Neural cell (in vitro differentiated cells): ENCODE measurements around the gene EGFL7. TPM values are rescaled to one million over a fixed set of nuclear protein-coding genes. Genes with fewer than 3 reads are reported as not detected.

Experiments used
- H2AFZ ChIP-seq: fragments of 200-600, 300-800 bp; sonication (generic), shearing (Covaris generic); 2 replicates; pipeline ENCODE4 v1.6.0; 2014; ENCODE audit warnings: low read depth, mild to moderate bottlenecking, antibody characterized with exemption, low read length, moderate library complexity
- H3F3A ChIP-seq: fragments of 200-600 bp; shearing (Covaris generic); 2 replicates; pipeline ENCODE4 v1.6.1; 2016; ENCODE audit warnings: mild to moderate bottlenecking, moderate library complexity, mixed read lengths, antibody characterized with exemption, low read length; ENCODE audit not compliant: insufficient read depth, poor library complexity, severe bottlenecking
- H3K27ac ChIP-seq: fragments of 200-600, 300-800 bp; sonication (generic), shearing (Covaris generic); 2 replicates; pipeline ENCODE4 v1.5.1; 2014; ENCODE audit warnings: mild to moderate bottlenecking, low read length, moderate library complexity
- H3K27me3 ChIP-seq: fragments of 300-800, 200-600 bp; sonication (generic), shearing (Covaris generic); 2 replicates; pipeline ENCODE4 v1.6.0; 2014; ENCODE audit warnings: mild to moderate bottlenecking, low read depth, low read length, moderate library complexity; ENCODE audit not compliant: insufficient read depth
- H3K36me3 ChIP-seq: fragments of 300-800, 200-600 bp; sonication (generic), shearing (Covaris generic); 2 replicates; pipeline ENCODE4 v1.5.1; 2014; ENCODE audit warnings: mild to moderate bottlenecking, antibody characterized with exemption, low read length, moderate library complexity; ENCODE audit not compliant: insufficient read depth
- H3K4me2 ChIP-seq: fragments of 300-800, 200-600 bp; sonication (generic), shearing (Covaris generic); 2 replicates; pipeline ENCODE4 v1.6.0; 2014; ENCODE audit warnings: mild to moderate bottlenecking, low read length
- H3K4me3 ChIP-seq: fragments of 300-800, 200-600 bp; sonication (generic), shearing (Covaris generic); 2 replicates; pipeline ENCODE4 v1.5.1; 2014; ENCODE audit warnings: mild to moderate bottlenecking, low read length, moderate library complexity
- H3K79me2 ChIP-seq: fragments of 200-600 bp; shearing (Covaris generic); replicated peaks from 2 replicates; pipeline ENCODE4 v1.6.0; 2014; ENCODE audit warnings: mild to moderate bottlenecking, low read length, moderate library complexity; ENCODE audit not compliant: insufficient read depth
- H3K9ac ChIP-seq: fragments of 300-800, 200-600 bp; sonication (generic), shearing (Covaris generic); 2 replicates; pipeline ENCODE4 v1.6.1; 2016; ENCODE audit warnings: mild to moderate bottlenecking, low read length, mixed read lengths
- H3K9me2 ChIP-seq: fragments of 200-600 bp; shearing (Covaris generic); 2 replicates; pipeline ENCODE4 v1.6.1; 2016; ENCODE audit warnings: mild to moderate bottlenecking, low read length, mixed read lengths; ENCODE audit not compliant: insufficient read depth
- H3K9me3 ChIP-seq: fragments of 200-600, 300-800 bp; sonication (generic), shearing (Covaris generic); 2 replicates; pipeline ENCODE4 v1.6.1; 2016; ENCODE audit warnings: mild to moderate bottlenecking, mixed run types, low read length, moderate library complexity, mixed read lengths
- H4K20me1 ChIP-seq: fragments of 200-600 bp; shearing (Covaris generic); 2 replicates; pipeline ENCODE4 v1.6.1; 2016; ENCODE audit warnings: mild to moderate bottlenecking, mixed run types; ENCODE audit not compliant: insufficient read depth
- EP300 ChIP-seq: fragments of 450-650 bp; conservative IDR thresholded peaks from 2 replicates; pipeline ENCODE4 v1.6.1; 2014; ENCODE audit warnings: antibody characterized with exemption, mild to moderate bottlenecking, moderate library complexity; ENCODE audit not compliant: poor library complexity, severe bottlenecking
- EZH2 ChIP-seq: fragments of 200-600, 300-800 bp; shearing (Covaris generic), sonication (generic); IDR thresholded peaks from 2 replicates; pipeline ENCODE4 v1.6.1; 2014; ENCODE audit warnings: antibody characterized with exemption, low read length, borderline replicate concordance, mild to moderate bottlenecking; ENCODE audit not compliant: insufficient read depth, poor library complexity, severe bottlenecking
- MXI1 ChIP-seq: fragments of 450-650 bp; conservative IDR thresholded peaks from 2 replicates; pipeline ENCODE4 v1.6.1; 2014; ENCODE audit warnings: antibody characterized with exemption, mild to moderate bottlenecking; ENCODE audit not compliant: poor library complexity, severe bottlenecking
- POLR2AphosphoS5 ChIP-seq: IDR thresholded peaks from 2 replicates; pipeline ENCODE4 v1.6.1; 2012
- RAD21 ChIP-seq: fragments of 450-650 bp; conservative IDR thresholded peaks from 2 replicates; pipeline ENCODE4 v1.6.1; 2014; ENCODE audit warnings: antibody characterized with exemption, mild to moderate bottlenecking, moderate library complexity
- SMC3 ChIP-seq: fragments of 450-650 bp; conservative IDR thresholded peaks from 2 replicates; pipeline ENCODE4 v1.6.1; 2014; ENCODE audit warnings: antibody characterized with exemption, mild to moderate bottlenecking, moderate library complexity; ENCODE audit not compliant: poor library complexity
- TAF1 ChIP-seq: IDR thresholded peaks from 2 replicates; pipeline ENCODE4 v1.6.1; 2012; ENCODE audit warnings: low read depth
- polyA minus RNA-seq: library from RNA; depleted of rRNA, polyadenylated mRNA; stranded (reverse); fragments of >200 nt; gene quantifications from 2 replicates; pipeline ENCODE4 v1.2.3, GENCODE V29; 2014
- polyA plus RNA-seq: library from polyadenylated mRNA; depleted of rRNA; stranded (reverse); fragments of >200 nt; gene quantifications from 2 replicates; pipeline ENCODE4 v1.2.3, GENCODE V29; 2014
- TF ChIP-seq, protein P1 (sequence below): fragments of 450-650 bp; IDR thresholded peaks from 2 replicates; pipeline ENCODE4 v1.5.1; 2014; ENCODE audit warnings: antibody characterized with exemption, mild to moderate bottlenecking, moderate library complexity; ENCODE audit not compliant: poor library complexity, severe bottlenecking
- TF ChIP-seq, protein P2 (sequence below): IDR thresholded peaks from 2 replicates; pipeline ENCODE4 v1.6.1; 2012; ENCODE audit warnings: borderline replicate concordance

Gene EGFL7
- polyA plus RNA-seq = 8.2 and 12.5 TPM in 2 replicates
- 4.6 and 4.7 TPM in 2 replicates for polyA minus RNA-seq

DNA sequence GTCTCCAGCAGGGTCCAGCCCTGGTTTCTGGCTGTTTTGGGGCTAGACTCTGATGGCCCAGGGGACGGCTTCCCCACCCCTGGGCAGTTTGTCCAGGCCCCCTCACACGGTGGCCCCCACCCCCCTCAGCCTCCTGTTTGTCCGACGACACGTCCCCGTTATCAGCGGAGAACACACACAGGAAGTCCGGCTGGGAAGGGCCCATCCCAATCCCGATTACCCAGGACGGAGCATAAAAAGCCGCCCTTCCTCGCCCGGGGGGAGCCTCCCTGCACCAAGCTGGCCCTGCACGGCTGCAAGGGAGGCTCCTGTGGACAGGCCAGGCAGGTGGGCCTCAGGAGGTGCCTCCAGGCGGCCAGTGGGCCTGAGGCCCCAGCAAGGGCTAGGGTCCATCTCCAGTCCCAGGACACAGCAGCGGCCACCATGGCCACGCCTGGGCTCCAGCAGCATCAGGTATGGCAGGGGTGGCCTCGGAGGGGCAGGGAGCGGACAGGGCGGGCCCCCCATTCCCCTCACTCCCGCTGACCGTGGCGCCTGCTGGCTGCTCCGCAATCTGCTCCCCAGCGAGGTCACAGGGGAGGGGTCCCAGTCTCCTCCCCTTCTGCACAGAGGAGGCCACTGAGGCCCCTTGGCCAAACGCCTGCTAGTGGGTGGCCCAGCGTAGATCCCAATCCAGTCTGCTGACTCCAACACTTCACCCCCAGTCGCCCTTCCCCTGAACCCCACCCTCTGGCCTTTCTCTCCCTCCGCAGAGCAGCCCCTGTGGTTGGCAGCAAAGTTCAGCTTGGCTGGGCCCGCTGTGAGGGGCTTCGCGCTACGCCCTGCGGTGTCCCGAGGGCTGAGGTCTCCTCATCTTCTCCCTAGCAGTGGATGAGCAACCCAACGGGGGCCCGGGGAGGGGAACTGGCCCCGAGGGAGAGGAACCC is at the start of gene EGFL7:
EGFL7 (plus strand) TSS at position 261 of the 926 bp plus-strand sequence. CDS start 5,367 bp downstream, outside the sequence.
- Histone ChIP-seq H3K4me3 (no peak within 1 kb of the TSS), H3K79me2 (no peaks in the 10 kb centered on the region), H3K9ac (no peak within 1 kb of the TSS), H3K27me3 (no peaks in the 10 kb centered on the region), H3K27ac (no peak within 1 kb of the TSS), H3K4me2 (no peak within 1 kb of the TSS), H4K20me1 (no peaks in the 10 kb centered on the region), H3K9me3 (no peaks in the 10 kb centered on the region), H3K9me2 (no peaks in the 10 kb centered on the region), H3K36me3 (no peaks in the 10 kb centered on the region), H3F3A (no peaks in the 10 kb centered on the region), H2AFZ (no peak within 1 kb of the TSS)
- TF ChIP-seq, protein P1, sequence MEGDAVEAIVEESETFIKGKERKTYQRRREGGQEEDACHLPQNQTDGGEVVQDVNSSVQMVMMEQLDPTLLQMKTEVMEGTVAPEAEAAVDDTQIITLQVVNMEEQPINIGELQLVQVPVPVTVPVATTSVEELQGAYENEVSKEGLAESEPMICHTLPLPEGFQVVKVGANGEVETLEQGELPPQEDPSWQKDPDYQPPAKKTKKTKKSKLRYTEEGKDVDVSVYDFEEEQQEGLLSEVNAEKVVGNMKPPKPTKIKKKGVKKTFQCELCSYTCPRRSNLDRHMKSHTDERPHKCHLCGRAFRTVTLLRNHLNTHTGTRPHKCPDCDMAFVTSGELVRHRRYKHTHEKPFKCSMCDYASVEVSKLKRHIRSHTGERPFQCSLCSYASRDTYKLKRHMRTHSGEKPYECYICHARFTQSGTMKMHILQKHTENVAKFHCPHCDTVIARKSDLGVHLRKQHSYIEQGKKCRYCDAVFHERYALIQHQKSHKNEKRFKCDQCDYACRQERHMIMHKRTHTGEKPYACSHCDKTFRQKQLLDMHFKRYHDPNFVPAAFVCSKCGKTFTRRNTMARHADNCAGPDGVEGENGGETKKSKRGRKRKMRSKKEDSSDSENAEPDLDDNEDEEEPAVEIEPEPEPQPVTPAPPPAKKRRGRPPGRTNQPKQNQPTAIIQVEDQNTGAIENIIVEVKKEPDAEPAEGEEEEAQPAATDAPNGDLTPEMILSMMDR = no peak
- TF ChIP-seq MXI1 = no peak
- no peak for TF ChIP-seq RAD21
- TF ChIP-seq POLR2AphosphoS5 = no peak
- TF ChIP-seq EZH2 = no peak
- TF ChIP-seq SMC3 = no peak
- TF ChIP-seq, protein P2, sequence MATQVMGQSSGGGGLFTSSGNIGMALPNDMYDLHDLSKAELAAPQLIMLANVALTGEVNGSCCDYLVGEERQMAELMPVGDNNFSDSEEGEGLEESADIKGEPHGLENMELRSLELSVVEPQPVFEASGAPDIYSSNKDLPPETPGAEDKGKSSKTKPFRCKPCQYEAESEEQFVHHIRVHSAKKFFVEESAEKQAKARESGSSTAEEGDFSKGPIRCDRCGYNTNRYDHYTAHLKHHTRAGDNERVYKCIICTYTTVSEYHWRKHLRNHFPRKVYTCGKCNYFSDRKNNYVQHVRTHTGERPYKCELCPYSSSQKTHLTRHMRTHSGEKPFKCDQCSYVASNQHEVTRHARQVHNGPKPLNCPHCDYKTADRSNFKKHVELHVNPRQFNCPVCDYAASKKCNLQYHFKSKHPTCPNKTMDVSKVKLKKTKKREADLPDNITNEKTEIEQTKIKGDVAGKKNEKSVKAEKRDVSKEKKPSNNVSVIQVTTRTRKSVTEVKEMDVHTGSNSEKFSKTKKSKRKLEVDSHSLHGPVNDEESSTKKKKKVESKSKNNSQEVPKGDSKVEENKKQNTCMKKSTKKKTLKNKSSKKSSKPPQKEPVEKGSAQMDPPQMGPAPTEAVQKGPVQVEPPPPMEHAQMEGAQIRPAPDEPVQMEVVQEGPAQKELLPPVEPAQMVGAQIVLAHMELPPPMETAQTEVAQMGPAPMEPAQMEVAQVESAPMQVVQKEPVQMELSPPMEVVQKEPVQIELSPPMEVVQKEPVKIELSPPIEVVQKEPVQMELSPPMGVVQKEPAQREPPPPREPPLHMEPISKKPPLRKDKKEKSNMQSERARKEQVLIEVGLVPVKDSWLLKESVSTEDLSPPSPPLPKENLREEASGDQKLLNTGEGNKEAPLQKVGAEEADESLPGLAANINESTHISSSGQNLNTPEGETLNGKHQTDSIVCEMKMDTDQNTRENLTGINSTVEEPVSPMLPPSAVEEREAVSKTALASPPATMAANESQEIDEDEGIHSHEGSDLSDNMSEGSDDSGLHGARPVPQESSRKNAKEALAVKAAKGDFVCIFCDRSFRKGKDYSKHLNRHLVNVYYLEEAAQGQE = no peak
- no peak for TF ChIP-seq EP300

DNA sequence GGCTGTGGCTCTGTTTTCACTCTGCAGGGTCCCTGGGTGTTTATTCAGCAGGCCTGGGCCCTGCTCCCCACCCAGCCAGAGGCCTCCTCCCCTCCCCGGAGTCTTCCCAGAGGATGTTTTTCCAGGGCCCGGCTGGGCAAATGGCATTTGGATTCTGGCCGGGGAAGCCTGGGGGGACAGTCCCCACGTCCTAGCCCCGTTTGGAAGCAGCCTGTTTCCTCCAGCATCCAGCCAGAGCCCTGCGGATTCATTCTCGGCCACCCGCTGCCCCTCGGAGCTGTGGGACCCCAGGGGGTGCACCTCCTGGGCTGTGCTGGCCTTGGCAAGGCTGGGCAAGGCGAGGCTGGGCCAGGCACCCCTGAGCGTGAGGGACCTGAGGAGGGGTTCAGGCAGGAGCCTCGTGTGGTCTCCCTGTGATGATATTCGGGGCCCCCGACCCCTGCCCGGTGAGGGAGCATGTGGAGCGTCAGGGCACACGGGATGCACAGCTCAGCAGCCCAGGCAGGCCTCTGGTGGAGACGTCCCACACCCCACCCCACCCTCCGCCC is 48.8 kb upstream of the EGFL7 start:
- Histone ChIP-seq H3K79me2 (no peaks in the 10 kb centered on the region), H3K9ac (no peak overlapping the region), H3K9me2 (no peaks in the 10 kb centered on the region), H2AFZ (no peak overlapping the region), H3K27me3 (no peaks in the 10 kb centered on the region), H3K4me2 (no peak overlapping the region), H3K27ac (no peak overlapping the region), H3K9me3 (no peaks in the 10 kb centered on the region), H3F3A (no peaks in the 10 kb centered on the region), H3K36me3 (no peaks in the 10 kb centered on the region), H4K20me1 (no peaks in the 10 kb centered on the region), H3K4me3 (no peak overlapping the region)
- TF ChIP-seq TAF1 (no peak), RAD21 (no peak), SMC3 (no peak), POLR2AphosphoS5 (no peak)
- TF ChIP-seq, protein P2 = no peak
- TF ChIP-seq, protein P1 = no peak
